ENCODE data around the gene CCDC194. TPM values are rescaled to one million over a fixed set of nuclear protein-coding genes. Genes with fewer than 3 reads are reported as not detected.

Gene CCDC194
- total and polyA plus RNA-seq, 2 of the 13 experiments (the other 11 are each of a cell fraction or from before 2014, with no cell fraction given) = 0.13 to 0.21 TPM

- TF ChIP-seq SRY (CRISPR knock-in tag; IDR thresholded peaks at IDR 0.05) (no peak), ZNF354B (CRISPR knock-in tag; IDR thresholded peaks at IDR 0.05) (no peak), NR2F6 (IDR thresholded peaks at IDR 0.05) (peak; percentile 81), NR2F6 (CRISPR knock-in tag; IDR thresholded peaks at IDR 0.05) (peak; percentile 72), MXI1 (IDR thresholded peaks at IDR 0.05; ENCODE audit: borderline replicate concordance, low read depth, low read length) (no peak), PRDM15 (CRISPR knock-in tag; IDR thresholded peaks at IDR 0.05) (no peak), ZNF782 (CRISPR knock-in tag; IDR thresholded peaks at IDR 0.05; ENCODE audit: borderline replicate concordance) (no peak), ZNF7 (CRISPR knock-in tag; IDR thresholded peaks at IDR 0.05) (no peak), ZMAT3 (CRISPR knock-in tag; conservative IDR thresholded peaks at IDR 0.05) (no peak), JARID2 (CRISPR knock-in tag; IDR thresholded peaks at IDR 0.05; ENCODE audit: insufficient replicate concordance) (no peak), HDAC1 (CRISPR knock-in tag; IDR thresholded peaks at IDR 0.05) (no peak), ZNF256 (CRISPR knock-in tag; conservative IDR thresholded peaks at IDR 0.05) (no peak), CC2D1A (CRISPR knock-in tag; IDR thresholded peaks at IDR 0.05) (no peak), PAXIP1 (CRISPR knock-in tag; conservative IDR thresholded peaks at IDR 0.05) (0 out of 2 replicates have a peak, but pooled peaks have one; percentile 25), SSRP1 (CRISPR knock-in tag; IDR thresholded peaks at IDR 0.05) (no peak), POLR2AphosphoS2 (IDR thresholded peaks at IDR 0.05; ENCODE audit: low read depth, low read length) (no peak), ETV6 (CRISPR knock-in tag; conservative IDR thresholded peaks at IDR 0.05) (no peak), ZFYVE20 (CRISPR knock-in tag; IDR thresholded peaks at IDR 0.05; ENCODE audit: borderline replicate concordance, low read depth) (no peak), ZBTB7A (CRISPR knock-in tag; IDR thresholded peaks at IDR 0.05) (peak; percentile 74; the same call in 1 of the 2 replicates), FOXJ3 (CRISPR knock-in tag; IDR thresholded peaks at IDR 0.05; ENCODE audit: borderline replicate concordance) (no peak), GPN1 (CRISPR knock-in tag; IDR thresholded peaks at IDR 0.05; ENCODE audit: borderline replicate concordance) (no peak), ARNTL (CRISPR knock-in tag; IDR thresholded peaks at IDR 0.05) (no peak), DPF2 (CRISPR knock-in tag; IDR thresholded peaks at IDR 0.05; ENCODE audit: borderline replicate concordance, low read depth) (0 out of 2 replicates have a peak, but pooled peaks have one; percentile 16), NR2F1 (CRISPR knock-in tag; IDR thresholded peaks at IDR 0.05) (peak in 1 of 2 experiments; percentile 60; a peak in 2 of 4 replicates), SAP130 (CRISPR knock-in tag; IDR thresholded peaks at IDR 0.05; ENCODE audit: low read depth) (no peak), FOXM1 (CRISPR knock-in tag; IDR thresholded peaks at IDR 0.05) (no peak), ZMYM4 (CRISPR knock-in tag; IDR thresholded peaks at IDR 0.05) (no peak)
Measured at GRCh38 chr19:17379221-17379631, 14.8 kb downstream of the CCDC194 start (continued).
